ENCODE measurements around the gene C11orf86.

DNA sequence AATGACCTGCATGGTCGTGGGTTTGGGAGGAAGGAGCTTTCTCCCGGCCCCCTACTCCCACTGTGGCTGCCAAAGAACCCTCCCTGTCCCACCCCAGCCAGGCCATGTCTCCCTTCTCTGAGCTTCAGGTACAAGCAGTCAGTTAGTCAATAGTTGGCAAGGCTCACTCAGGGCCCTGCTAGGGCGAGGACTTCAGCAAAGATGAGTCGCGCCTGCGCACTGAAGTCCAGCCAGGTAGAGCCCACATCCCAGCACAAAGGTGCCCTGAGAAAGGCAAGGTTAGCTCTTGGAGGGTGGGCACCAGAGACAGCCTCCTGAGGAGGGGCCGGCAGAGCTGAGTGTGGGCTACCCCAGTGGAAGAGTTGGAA is 11.1 kb downstream of the C11orf86 start:
- TF ChIP-seq POLR2A (IDR thresholded peaks at IDR 0.05; ENCODE audit: low read depth, low read length): no peak
- no peak for TF ChIP-seq POLR2AphosphoS5 (IDR thresholded peaks at IDR 0.05; ENCODE audit: low read depth, low read length)

Data from GM12891 (cell line).